Osteocyte (in vitro differentiated cells): ENCODE results near the gene TTC21B. TPM values are rescaled to one million over a fixed set of nuclear protein-coding genes. Genes with fewer than 3 reads are reported as not detected.

Experiments used
- DNase-seq: peaks from one replicate; pipeline ENCODE4 v3.0.0; 2021; ENCODE audit warnings: mixed read lengths; ENCODE audit not compliant: unreplicated experiment; ENCODE audit errors: extremely low spot score
- H3K27ac Mint-ChIP-seq: one replicate; pipeline ENCODE4 v1.8.0; 2021; ENCODE audit warnings: mild to moderate bottlenecking, mixed read lengths; ENCODE audit not compliant: unreplicated experiment
- H3K27me3 Mint-ChIP-seq: one replicate; pipeline ENCODE4 v1.8.0; 2021; ENCODE audit warnings: mixed read lengths; ENCODE audit not compliant: unreplicated experiment
- H3K36me3 Mint-ChIP-seq: one replicate; pipeline ENCODE4 v1.8.0; 2021; ENCODE audit warnings: mixed read lengths; ENCODE audit not compliant: unreplicated experiment
- H3K4me1 Mint-ChIP-seq: one replicate; pipeline ENCODE4 v1.8.0; 2021; ENCODE audit warnings: mixed read lengths; ENCODE audit not compliant: unreplicated experiment
- H3K4me3 Mint-ChIP-seq: one replicate; pipeline ENCODE4 v1.8.0; 2021; ENCODE audit warnings: mild to moderate bottlenecking, moderate library complexity, mixed read lengths; ENCODE audit not compliant: unreplicated experiment
- H3K9me3 Mint-ChIP-seq: one replicate; pipeline ENCODE4 v1.8.0; 2021; ENCODE audit warnings: mixed read lengths; ENCODE audit not compliant: unreplicated experiment
- CTCF ChIP-seq: fragments of 200-600 bp; sonication (generic); IDR thresholded peaks from 2 replicates; pipeline ENCODE4 v1.5.0; 2021; ENCODE audit warnings: antibody characterized with exemption, mild to moderate bottlenecking, moderate library complexity
- total RNA-seq: library from RNA; stranded (reverse); gene quantifications from 2 replicates; pipeline ENCODE4 v1.2.1, GENCODE V29; 2021

TTC21B gene
- total RNA-seq, 1 donor from 2014 or later: 25.1 TPM

GRCh38 chr2:165952085-165952484 lies 1.5 kb downstream of the TTC21B start:
- no peak for DNase-seq
- Mint-ChIP-seq H3K4me1 (peaks cover 12% of the 10 kb centered on the region), H3K27me3 (no peaks in the 10 kb centered on the region), H3K9me3 (no peaks in the 10 kb centered on the region), H3K4me3 (no peak overlapping the region), H3K27ac (no peak overlapping the region), H3K36me3 (peaks cover 11% of the 10 kb centered on the region)
- no peak for TF ChIP-seq CTCF

- Mint-ChIP-seq H3K4me3 (no peak overlapping the region), H3K36me3 (peaks cover 12% of the 10 kb centered on the region), H3K9me3 (no peaks in the 10 kb centered on the region), H3K27me3 (no peaks in the 10 kb centered on the region), H3K27ac (no peak overlapping the region), H3K4me1 (peaks cover 10% of the 10 kb centered on the region)
- TF ChIP-seq CTCF: no peak
- DNase-seq: no peak
Observed at GRCh38 chr2:165950438-165950837, 3.1 kb downstream of the TTC21B start.

- peaks cover 54% of the 10 kb centered on the region for H3K36me3 Mint-ChIP-seq
- no peaks in the 10 kb centered on the region for H3K9me3 Mint-ChIP-seq
- no peaks in the 10 kb centered on the region for H3K27me3 Mint-ChIP-seq
- H3K4me1 Mint-ChIP-seq: no peaks in the 10 kb centered on the region
- no peak overlapping the region for H3K27ac Mint-ChIP-seq
- DNase-seq: no peak
- TF ChIP-seq CTCF: no peak
- no peak overlapping the region for H3K4me3 Mint-ChIP-seq
Observed at GRCh38 chr2:165941827-165942226, 11.7 kb downstream of the TTC21B start.

- no peak for DNase-seq
- Mint-ChIP-seq H3K4me1 (no peaks in the 10 kb centered on the region), H3K4me3 (no peak overlapping the region), H3K36me3 (peaks cover 41% of the 10 kb centered on the region), H3K27ac (no peak overlapping the region), H3K27me3 (no peaks in the 10 kb centered on the region), H3K9me3 (no peaks in the 10 kb centered on the region)
- no peak for TF ChIP-seq CTCF
Observed at GRCh38 chr2:165938237-165938636, 15.3 kb downstream of the TTC21B start.

GRCh38 chr2:165933211-165933910 lies 20.2 kb downstream of the TTC21B start:
- no peaks in the 10 kb centered on the region for H3K4me1 Mint-ChIP-seq
- no peak for TF ChIP-seq CTCF
- H3K27me3 Mint-ChIP-seq: no peaks in the 10 kb centered on the region
- H3K9me3 Mint-ChIP-seq: no peaks in the 10 kb centered on the region
- peaks cover 35% of the 10 kb centered on the region for H3K36me3 Mint-ChIP-seq
- no peak overlapping the region for H3K27ac Mint-ChIP-seq
- no peak for DNase-seq
- H3K4me3 Mint-ChIP-seq: no peak overlapping the region
